Spleen (tissue), 7 donors: ENCODE measurements around the gene DLG2.

Source experiments
- POLR2A ChIP-seq, 3 donors: fragments of 450-650 bp; IDR thresholded peaks; one replicate each; pipeline ENCODE4 v1.5.1; 2017; ENCODE audit warnings: antibody characterized with exemption in 3 of 3, mild to moderate bottlenecking in 1 of 3
- POLR2AphosphoS5 ChIP-seq, 3 donors: sonication (generic); formaldehyde crosslinking; IDR thresholded peaks; one replicate each; pipeline ENCODE4 v1.5.1; 2017; ENCODE audit warnings: antibody characterized with exemption in 3 of 3
- TF ChIP-seq, protein P1 (sequence below), 11 experiments: fragments of 200-600 bp in 7 of 11; fragments of 450-650 bp in 4 of 11; sonication (generic) in 4 of 11; IDR thresholded peaks in 8 of 11; conservative IDR thresholded peaks in 3 of 11; 1 replicate in 7 of 11; 2 replicates in 4 of 11; pipeline versions ENCODE4 v1.4.0 to v1.8.0; 2016 to 2021; ENCODE audit warnings: antibody characterized with exemption in 11 of 11, inconsistent platforms in 4 of 11, mild to moderate bottlenecking in 1 of 11
- donor health status: DM: no; HTN: no; CAD: no; lungs with moderate emphysema.
- donor health status: DM: no; HTN: no; CAD: no.
- donor health status: DM: no; HTN: no; CAD: no.

DNA sequence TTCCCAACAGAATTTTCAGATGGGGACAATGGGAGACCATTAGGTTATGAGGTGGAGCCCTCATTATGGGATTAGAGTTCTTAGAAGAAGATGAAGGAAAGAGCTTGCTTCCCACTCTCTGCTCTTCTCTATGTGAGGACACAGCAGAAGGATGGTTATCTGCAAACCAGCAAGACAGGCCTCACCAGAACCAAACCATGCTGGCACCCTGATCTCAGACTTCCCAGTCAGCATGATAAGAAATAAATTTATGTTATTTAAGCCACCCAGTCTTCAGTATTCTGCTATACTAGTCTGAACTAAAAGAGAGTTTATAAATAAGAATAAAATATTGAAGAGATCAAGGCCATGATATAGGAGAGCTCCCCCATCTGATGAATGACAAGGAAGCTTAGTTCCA, 1394.6 kb downstream of the DLG2 start:
- TF ChIP-seq POLR2A (IDR thresholded peaks at IDR 0.05) (no peak), POLR2AphosphoS5 (IDR thresholded peaks at IDR 0.05) (no peak)
- TF ChIP-seq, protein P1, sequence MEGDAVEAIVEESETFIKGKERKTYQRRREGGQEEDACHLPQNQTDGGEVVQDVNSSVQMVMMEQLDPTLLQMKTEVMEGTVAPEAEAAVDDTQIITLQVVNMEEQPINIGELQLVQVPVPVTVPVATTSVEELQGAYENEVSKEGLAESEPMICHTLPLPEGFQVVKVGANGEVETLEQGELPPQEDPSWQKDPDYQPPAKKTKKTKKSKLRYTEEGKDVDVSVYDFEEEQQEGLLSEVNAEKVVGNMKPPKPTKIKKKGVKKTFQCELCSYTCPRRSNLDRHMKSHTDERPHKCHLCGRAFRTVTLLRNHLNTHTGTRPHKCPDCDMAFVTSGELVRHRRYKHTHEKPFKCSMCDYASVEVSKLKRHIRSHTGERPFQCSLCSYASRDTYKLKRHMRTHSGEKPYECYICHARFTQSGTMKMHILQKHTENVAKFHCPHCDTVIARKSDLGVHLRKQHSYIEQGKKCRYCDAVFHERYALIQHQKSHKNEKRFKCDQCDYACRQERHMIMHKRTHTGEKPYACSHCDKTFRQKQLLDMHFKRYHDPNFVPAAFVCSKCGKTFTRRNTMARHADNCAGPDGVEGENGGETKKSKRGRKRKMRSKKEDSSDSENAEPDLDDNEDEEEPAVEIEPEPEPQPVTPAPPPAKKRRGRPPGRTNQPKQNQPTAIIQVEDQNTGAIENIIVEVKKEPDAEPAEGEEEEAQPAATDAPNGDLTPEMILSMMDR (IDR thresholded peaks at IDR 0.05 in 8 of 11, conservative IDR thresholded peaks at IDR 0.05 in 3 of 11), result no peak
